Bronchial epithelial cell (primary cell): Measurements from ENCODE around the gene LRRC4C. TPM values are rescaled to one million over a fixed set of nuclear protein-coding genes. Genes with fewer than 3 reads are reported as not detected.
"Not testable (repeated sequence)": the region's sequence is repeated elsewhere in the genome, so short reads cannot be mapped to it uniquely, and the experiment has no call there.

Experiments
- DNase-seq: peaks from one replicate; pipeline ENCODE4 v3.0.0-alpha.2; 2010; ENCODE audit warnings: low read depth
- FAIRE-seq: peaks from 2 replicates; lab custom pipeline; 2011; peaks lifted over from hg19 to GRCh38; lab: Jason Lieb, UNC
- H3K27me3 ChIP-seq: 2 replicates; pipeline ENCODE4 v1.5.1; 2011; ENCODE audit warnings: low read length; ENCODE audit not compliant: control insufficient read depth, insufficient read depth
- H3K36me3 ChIP-seq: 2 replicates; pipeline ENCODE4 v1.5.1; 2011; ENCODE audit warnings: low read length; ENCODE audit not compliant: control insufficient read depth, insufficient read depth
- H3K4me3 ChIP-seq: 2 replicates; pipeline ENCODE4 v1.5.1; 2011; ENCODE audit warnings: mild to moderate bottlenecking, low read depth, low read length, control low read depth
- total RNA-seq: library from RNA; depleted of rRNA; stranded (reverse); fragments of >200 nt; gene quantifications from 2 replicates; pipeline ENCODE4 v1.2.1, GENCODE V29; 2014
- TF ChIP-seq, protein P1 (sequence below): IDR thresholded peaks from 2 replicates; pipeline ENCODE4 v1.5.1; 2011; ENCODE audit warnings: mild to moderate bottlenecking, moderate library complexity, low read length, control low read depth, inconsistent platforms; ENCODE audit not compliant: insufficient read depth, severe bottlenecking

Gene LRRC4C
- total RNA-seq, 1 donor from 2014 or later = not detected

DNA sequence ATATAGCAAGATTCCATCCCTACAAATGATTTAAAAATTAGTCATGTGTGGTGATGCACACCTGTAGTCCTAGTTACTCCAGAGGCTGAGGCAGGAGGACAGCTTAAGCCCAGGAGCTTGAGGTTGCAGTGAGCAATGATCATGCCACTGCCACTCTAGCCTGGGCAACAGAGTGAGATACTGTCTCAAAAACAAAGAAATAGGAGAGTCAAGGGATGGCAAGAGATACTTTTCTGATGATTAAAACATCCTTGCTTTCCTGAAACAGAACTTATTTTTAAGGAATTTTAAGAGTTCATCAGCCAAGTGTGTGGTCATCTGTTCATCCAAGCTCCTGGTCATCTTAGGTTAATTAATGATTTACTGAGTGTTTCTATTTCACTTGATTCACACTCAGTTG lies 1252.0 kb downstream of the LRRC4C start:
- DNase-seq (no peak), FAIRE-seq (no peak)
- Histone ChIP-seq H3K27me3 (no peaks in the 10 kb centered on the region), H3K36me3 (no peaks in the 10 kb centered on the region), H3K4me3 (no peak overlapping the region)
- TF ChIP-seq, protein P1, sequence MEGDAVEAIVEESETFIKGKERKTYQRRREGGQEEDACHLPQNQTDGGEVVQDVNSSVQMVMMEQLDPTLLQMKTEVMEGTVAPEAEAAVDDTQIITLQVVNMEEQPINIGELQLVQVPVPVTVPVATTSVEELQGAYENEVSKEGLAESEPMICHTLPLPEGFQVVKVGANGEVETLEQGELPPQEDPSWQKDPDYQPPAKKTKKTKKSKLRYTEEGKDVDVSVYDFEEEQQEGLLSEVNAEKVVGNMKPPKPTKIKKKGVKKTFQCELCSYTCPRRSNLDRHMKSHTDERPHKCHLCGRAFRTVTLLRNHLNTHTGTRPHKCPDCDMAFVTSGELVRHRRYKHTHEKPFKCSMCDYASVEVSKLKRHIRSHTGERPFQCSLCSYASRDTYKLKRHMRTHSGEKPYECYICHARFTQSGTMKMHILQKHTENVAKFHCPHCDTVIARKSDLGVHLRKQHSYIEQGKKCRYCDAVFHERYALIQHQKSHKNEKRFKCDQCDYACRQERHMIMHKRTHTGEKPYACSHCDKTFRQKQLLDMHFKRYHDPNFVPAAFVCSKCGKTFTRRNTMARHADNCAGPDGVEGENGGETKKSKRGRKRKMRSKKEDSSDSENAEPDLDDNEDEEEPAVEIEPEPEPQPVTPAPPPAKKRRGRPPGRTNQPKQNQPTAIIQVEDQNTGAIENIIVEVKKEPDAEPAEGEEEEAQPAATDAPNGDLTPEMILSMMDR = no peak

DNA sequence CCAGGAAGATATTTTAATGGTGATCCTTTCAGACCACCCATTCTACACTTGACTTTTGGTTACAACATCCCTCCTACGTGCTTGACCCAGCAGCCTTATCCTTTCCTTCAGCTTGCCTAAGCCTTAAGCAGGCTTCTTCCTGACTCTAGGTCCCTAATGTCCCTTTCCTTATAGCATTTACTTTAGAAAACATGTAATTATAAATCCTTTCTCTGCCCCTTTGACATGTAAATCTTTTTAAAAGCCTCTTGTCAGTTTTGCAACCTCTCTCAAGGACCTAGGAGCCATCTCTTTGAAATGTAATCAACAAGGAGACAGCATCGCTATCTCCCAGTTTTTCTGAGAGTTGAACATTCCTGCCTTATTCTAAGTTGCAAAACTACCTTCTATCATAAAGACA lies 1255.2 kb downstream of the LRRC4C start:
- no peak overlapping the region for H3K4me3 ChIP-seq
- no peak for DNase-seq
- no peak for FAIRE-seq
- H3K36me3 ChIP-seq = no peaks in the 10 kb centered on the region
- TF ChIP-seq, protein P1 = no peak
- no peaks in the 10 kb centered on the region for H3K27me3 ChIP-seq

DNA sequence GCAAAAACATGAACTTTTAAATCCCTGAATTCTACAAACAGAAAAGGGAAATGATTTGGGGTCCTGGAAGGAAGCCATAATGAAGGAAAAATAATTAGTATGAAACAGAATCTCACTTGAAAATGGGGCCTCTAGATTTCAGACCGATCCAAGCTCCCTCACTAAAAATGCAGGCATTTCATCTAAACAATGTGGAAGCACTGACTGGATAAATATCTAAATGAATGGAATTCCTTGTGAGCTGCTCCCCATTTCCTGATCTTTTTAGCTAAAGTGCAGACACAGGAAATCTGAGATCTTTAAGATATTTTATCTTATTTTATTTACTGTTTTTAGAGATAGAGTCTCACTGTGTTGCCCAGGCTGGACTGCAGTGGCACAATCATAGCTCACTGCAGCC lies 1255.8 kb downstream of the LRRC4C start:
- Histone ChIP-seq H3K27me3 (no peaks in the 10 kb centered on the region), H3K36me3 (no peaks in the 10 kb centered on the region), H3K4me3 (no peak overlapping the region)
- FAIRE-seq (no peak), DNase-seq (no peak)
- TF ChIP-seq, protein P1 = no peak

DNA sequence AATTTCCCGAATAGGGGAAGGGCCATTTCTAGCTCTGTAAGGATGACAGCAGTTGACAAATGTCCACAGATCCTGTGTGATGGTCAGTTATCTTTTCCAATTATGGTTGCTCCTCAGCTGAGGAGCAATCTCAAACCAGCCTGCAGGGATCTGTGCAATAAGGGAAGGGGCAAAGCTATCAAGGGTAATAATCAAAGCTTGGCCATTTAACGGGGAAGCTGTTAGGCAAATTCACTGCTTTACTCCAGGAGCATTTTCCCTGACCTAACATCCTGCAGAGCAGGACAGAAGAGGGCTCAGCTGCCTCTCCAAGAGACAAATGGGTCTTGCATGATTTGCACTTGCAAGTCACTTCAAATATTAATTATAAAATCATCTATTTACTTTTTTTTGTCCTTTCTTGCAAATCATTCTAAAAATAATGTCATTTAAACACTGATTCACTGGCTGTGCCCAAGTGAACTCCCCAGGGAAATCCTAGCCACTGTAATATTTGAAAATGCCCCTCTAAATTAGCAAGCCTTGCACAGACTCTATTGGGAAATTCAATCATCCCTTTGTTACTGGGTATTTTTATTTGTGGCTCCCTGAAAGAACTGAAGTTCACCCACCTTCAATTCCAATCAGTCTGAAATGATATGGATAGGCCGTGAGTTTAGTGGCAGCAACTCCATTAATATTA lies 1256.7 kb downstream of the LRRC4C start:
- TF ChIP-seq, protein P1 = no peak
- H3K36me3 ChIP-seq = no peaks in the 10 kb centered on the region
- DNase-seq = no peak
- no peaks in the 10 kb centered on the region for H3K27me3 ChIP-seq
- H3K4me3 ChIP-seq = no peak overlapping the region
- no peak for FAIRE-seq

DNA sequence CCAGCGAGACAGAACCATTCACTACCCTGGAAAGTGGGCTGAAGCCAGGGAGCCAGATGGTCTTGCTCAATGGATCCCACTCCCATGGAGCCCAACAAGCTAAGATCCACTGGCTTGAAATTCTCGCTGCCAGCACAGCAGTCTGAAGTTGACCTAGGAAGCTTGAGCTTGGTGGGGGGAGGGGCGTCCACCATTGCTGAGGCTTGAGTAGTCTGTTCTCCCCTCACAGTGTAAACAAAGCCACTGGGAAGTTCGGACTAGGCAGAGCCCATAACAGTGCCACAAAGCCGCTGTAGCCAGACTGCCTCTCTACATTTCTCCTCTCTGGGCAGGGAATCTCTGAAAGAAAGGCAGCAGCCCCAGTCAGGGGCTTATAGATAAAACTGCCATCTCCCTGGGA lies 1266.9 kb downstream of the LRRC4C start:
- H3K27me3 ChIP-seq, FAIRE-seq, DNase-seq, H3K4me3 ChIP-seq, H3K36me3 ChIP-seq: not testable (repeated sequence)

DNA sequence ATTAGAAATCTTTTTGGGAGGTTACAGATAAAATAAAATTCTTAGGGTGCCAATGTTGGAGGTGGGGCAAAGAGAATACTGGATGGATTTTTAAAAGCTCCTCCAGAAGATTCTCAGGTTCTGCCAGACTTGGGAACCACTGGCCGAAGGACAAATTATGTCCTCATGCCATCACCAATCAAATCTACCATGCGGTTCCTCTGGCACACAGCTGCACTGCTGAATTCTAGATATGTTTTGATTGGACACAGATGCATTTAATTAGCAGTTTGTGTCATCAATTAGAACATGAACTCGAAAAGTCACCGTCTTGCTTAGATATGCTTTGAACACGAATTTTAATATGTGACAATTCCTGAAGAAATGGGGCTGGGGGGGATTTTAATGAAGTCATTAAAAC lies 1269.2 kb downstream of the LRRC4C start:
- Histone ChIP-seq H3K27me3 (no peaks in the 10 kb centered on the region), H3K36me3 (no peaks in the 10 kb centered on the region), H3K4me3 (no peak overlapping the region)
- FAIRE-seq = no peak
- no peak for DNase-seq
- TF ChIP-seq, protein P1 = no peak
